HEK293 (cell line): ENCODE measurements around the gene CMPK1.

Source experiments
- CTCF ChIA-PET: fragments of 350-600 bp; formaldehyde crosslinking; extraction: SDS; loops from one replicate; lab custom pipeline; 2021; ENCODE audit warnings: antibody characterized with exemption; lab: Yijun Ruan, JAX
- POLR2A ChIA-PET: fragments of 300-600 bp; formaldehyde crosslinking; extraction: SDS; loops from one replicate; lab custom pipeline; 2020; ENCODE audit warnings: antibody characterized with exemption, inconsistent platforms; lab: Yijun Ruan, JAX
- H3K27ac ChIP-seq: fragments of 200-500 bp; sonication (Bioruptor generic); 2 replicates; pipeline ENCODE4 v1.5.1; 2014; ENCODE audit warnings: low read depth, low read length, control low read depth, inconsistent platforms; ENCODE audit errors: extremely low read depth
- H3K36me3 ChIP-seq, 2 experiments: fragments of 200-500 bp in 1 of 2; sonication (Bioruptor generic) in 1 of 2; 1 replicate in 1 of 2; 2 replicates in 1 of 2; pipeline ENCODE4 v1.5.1; 2014 to 2017; ENCODE audit warnings: inconsistent platforms in 2 of 2, low read length in 2 of 2; ENCODE audit not compliant: control insufficient read depth in 2 of 2, insufficient read depth in 1 of 2
- H3K4me1 ChIP-seq: fragments of 200-500 bp; sonication (Bioruptor generic); 2 replicates; pipeline ENCODE4 v1.5.1; 2014; ENCODE audit warnings: mild to moderate bottlenecking, low read length, inconsistent platforms; ENCODE audit not compliant: control insufficient read depth, insufficient read depth
- H3K4me3 ChIP-seq: 2 replicates; pipeline ENCODE4 v1.5.1; 2011; ENCODE audit warnings: low read depth, mild to moderate bottlenecking, control low read depth, low read length, moderate library complexity
- H3K9me3 ChIP-seq: fragments of 200-500 bp; sonication (Bioruptor generic); 2 replicates; pipeline ENCODE4 v1.5.1; 2014; ENCODE audit warnings: low read depth, low read length, inconsistent platforms; ENCODE audit not compliant: control insufficient read depth, insufficient read depth
- GLI4 ChIP-seq: fragments of 450-650 bp; formaldehyde crosslinking; IDR thresholded peaks from 2 replicates; pipeline ENCODE4 v1.5.1; 2016; ENCODE audit warnings: missing biosample characterization, missing genetic modification characterization
- GLIS1 ChIP-seq: fragments of 450-650 bp; formaldehyde crosslinking; IDR thresholded peaks from 2 replicates; pipeline ENCODE4 v1.5.1; 2016; ENCODE audit warnings: missing biosample characterization, missing genetic modification characterization
- KLF16 ChIP-seq: fragments of 450-650 bp; formaldehyde crosslinking; IDR thresholded peaks from 2 replicates; pipeline ENCODE4 v1.5.1; 2017; ENCODE audit warnings: missing biosample characterization, missing genetic modification characterization
- MYNN ChIP-seq: fragments of 450-650 bp; formaldehyde crosslinking; IDR thresholded peaks from 2 replicates; pipeline ENCODE4 v1.5.1; 2016; ENCODE audit warnings: missing biosample characterization, missing genetic modification characterization, borderline replicate concordance
- REPIN1 ChIP-seq: fragments of 450-650 bp; formaldehyde crosslinking; IDR thresholded peaks from 2 replicates; pipeline ENCODE4 v1.5.1; 2017; ENCODE audit warnings: missing biosample characterization, missing genetic modification characterization, low read depth
- SCRT2 ChIP-seq: fragments of 450-650 bp; formaldehyde crosslinking; IDR thresholded peaks from 2 replicates; pipeline ENCODE4 v1.5.1; 2016; ENCODE audit warnings: missing biosample characterization, missing genetic modification characterization
- TCF7L2 ChIP-seq: IDR thresholded peaks from 2 replicates; pipeline ENCODE4 v1.6.1; 2011; ENCODE audit warnings: low read depth, mild to moderate bottlenecking, inconsistent platforms, low read length, moderate library complexity, borderline replicate concordance
- YY1 ChIP-seq: fragments of 450-650 bp; formaldehyde crosslinking; IDR thresholded peaks from 2 replicates; pipeline ENCODE4 v1.5.1; 2018; ENCODE audit warnings: missing biosample characterization, missing genetic modification characterization
- ZBTB17 ChIP-seq: fragments of 450-650 bp; formaldehyde crosslinking; IDR thresholded peaks from 2 replicates; pipeline ENCODE4 v1.5.1; 2016; ENCODE audit warnings: missing biosample characterization, missing genetic modification characterization
- ZBTB26 ChIP-seq: fragments of 450-650 bp; formaldehyde crosslinking; optimal IDR thresholded peaks from 2 replicates; pipeline ENCODE3; 2016; ENCODE audit warnings: missing biosample characterization, mild to moderate bottlenecking, missing genetic modification characterization
- ZBTB8A ChIP-seq: fragments of 450-650 bp; formaldehyde crosslinking; IDR thresholded peaks from 2 replicates; pipeline ENCODE4 v1.5.1; 2016; ENCODE audit warnings: missing biosample characterization, missing genetic modification characterization
- ZFP41 ChIP-seq: fragments of 450-650 bp; formaldehyde crosslinking; IDR thresholded peaks from 2 replicates; pipeline ENCODE4 v1.5.1; 2016; ENCODE audit warnings: missing biosample characterization, missing genetic modification characterization, borderline replicate concordance
- ZNF10 ChIP-seq: fragments of 450-650 bp; formaldehyde crosslinking; IDR thresholded peaks from 2 replicates; pipeline ENCODE4 v1.5.1; 2017; ENCODE audit warnings: missing biosample characterization, missing genetic modification characterization
- ZNF112 ChIP-seq: fragments of 450-650 bp; formaldehyde crosslinking; IDR thresholded peaks from 2 replicates; pipeline ENCODE4 v1.5.0; 2017; ENCODE audit warnings: missing biosample characterization, missing genetic modification characterization
- ZNF155 ChIP-seq: fragments of 450-650 bp; formaldehyde crosslinking; IDR thresholded peaks from 2 replicates; pipeline ENCODE4 v1.5.1; 2016; ENCODE audit warnings: missing biosample characterization, missing genetic modification characterization
- ZNF202 ChIP-seq: fragments of 450-650 bp; formaldehyde crosslinking; IDR thresholded peaks from 2 replicates; pipeline ENCODE4 v1.5.1; 2016; ENCODE audit warnings: missing biosample characterization, missing genetic modification characterization, borderline replicate concordance
- ZNF214 ChIP-seq: fragments of 450-650 bp; formaldehyde crosslinking; IDR thresholded peaks from 2 replicates; pipeline ENCODE4 v1.5.1; 2017; ENCODE audit warnings: missing biosample characterization, mild to moderate bottlenecking, missing genetic modification characterization, borderline replicate concordance
- ZNF292 ChIP-seq: fragments of 450-650 bp; formaldehyde crosslinking; IDR thresholded peaks from 2 replicates; pipeline ENCODE4 v1.5.1; 2016; ENCODE audit warnings: low read depth, missing biosample characterization, missing genetic modification characterization, borderline replicate concordance
- ZNF324 ChIP-seq: fragments of 450-650 bp; formaldehyde crosslinking; IDR thresholded peaks from 2 replicates; pipeline ENCODE4 v1.5.1; 2016; ENCODE audit warnings: missing biosample characterization, missing genetic modification characterization
- ZNF529 ChIP-seq: fragments of 450-650 bp; formaldehyde crosslinking; IDR thresholded peaks from 2 replicates; pipeline ENCODE4 v1.5.1; 2017; ENCODE audit warnings: missing genetic modification characterization, missing biosample characterization; ENCODE audit not compliant: insufficient replicate concordance
- ZNF560 ChIP-seq: fragments of 450-650 bp; formaldehyde crosslinking; IDR thresholded peaks from 2 replicates; pipeline ENCODE4 v1.5.1; 2017; ENCODE audit warnings: missing biosample characterization, missing genetic modification characterization, borderline replicate concordance
- ZNF660 ChIP-seq: fragments of 450-650 bp; IDR thresholded peaks from 2 replicates; pipeline ENCODE4 v1.5.1; 2018; ENCODE audit warnings: missing biosample characterization, mild to moderate bottlenecking, missing genetic modification characterization
- ZNF670 ChIP-seq: fragments of 450-650 bp; formaldehyde crosslinking; IDR thresholded peaks from 2 replicates; pipeline ENCODE4 v1.5.1; 2016; ENCODE audit warnings: missing biosample characterization, missing genetic modification characterization, low read depth
- ZSCAN23 ChIP-seq: fragments of 450-650 bp; formaldehyde crosslinking; IDR thresholded peaks from 2 replicates; pipeline ENCODE4 v1.5.1; 2016; ENCODE audit warnings: missing biosample characterization, missing genetic modification characterization
- ZSCAN5A ChIP-seq: fragments of 450-650 bp; formaldehyde crosslinking; IDR thresholded peaks from 2 replicates; pipeline ENCODE4 v1.5.1; 2016; ENCODE audit warnings: missing biosample characterization, missing genetic modification characterization
- TF ChIP-seq, protein P1 (sequence below): fragments of 450-650 bp; formaldehyde crosslinking; conservative IDR thresholded peaks from 2 replicates; pipeline ENCODE4 v1.5.1; 2016; ENCODE audit warnings: low read depth, missing biosample characterization, missing genetic modification characterization

Gene CMPK1

DNA sequence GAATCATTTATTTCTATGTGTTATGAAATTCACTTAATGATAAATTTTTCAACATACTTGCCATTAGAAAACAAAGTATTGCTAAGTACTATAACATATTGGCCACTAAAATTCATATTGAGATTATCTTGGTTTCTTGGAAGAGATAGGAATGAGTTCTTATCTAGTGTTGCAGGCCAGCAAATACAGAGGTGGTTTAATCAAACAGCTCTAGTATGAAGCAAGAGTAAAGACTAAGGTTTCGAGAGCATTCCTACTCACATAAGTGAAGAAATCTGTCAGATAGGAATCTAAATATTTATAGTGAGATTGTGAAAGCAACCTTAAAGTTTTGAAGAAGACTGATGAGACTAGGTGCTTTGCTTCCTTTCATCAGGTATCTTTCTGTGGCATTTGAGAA is 44.6 kb downstream of the CMPK1 start (continued):
- no peak for TF ChIP-seq YY1 (tag by site-specific recombination)
- no peak for TF ChIP-seq SCRT2 (tag by site-specific recombination)
- TF ChIP-seq ZNF529 = no peak
- no peak for TF ChIP-seq ZBTB8A (tag by site-specific recombination)
- TF ChIP-seq, all 188 proteins: peak for 0

DNA sequence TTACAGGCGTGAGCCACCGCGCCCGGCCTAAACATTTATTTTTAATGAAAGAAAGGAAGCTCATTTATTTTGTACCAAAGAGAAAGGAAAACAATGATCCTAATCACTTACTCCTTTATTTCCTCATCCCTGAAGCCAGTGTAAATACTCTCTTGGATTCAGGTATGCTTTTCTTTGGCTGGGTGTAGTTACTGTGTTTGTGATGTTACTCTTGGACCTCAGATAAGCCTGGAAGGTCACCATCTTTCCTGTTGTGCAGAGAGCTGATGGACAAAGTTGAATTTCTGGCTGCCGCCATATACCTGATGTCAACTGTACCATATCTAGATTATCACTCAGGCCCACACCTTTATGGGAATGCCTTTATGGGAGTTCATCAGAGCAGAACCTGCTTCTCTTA is 47.1 kb downstream of the CMPK1 start:
- no peak overlapping the region for H3K27ac ChIP-seq
- TF ChIP-seq ZBTB8A (tag by site-specific recombination) = no peak
- no peak for TF ChIP-seq ZNF214
- TF ChIP-seq, protein P1, sequence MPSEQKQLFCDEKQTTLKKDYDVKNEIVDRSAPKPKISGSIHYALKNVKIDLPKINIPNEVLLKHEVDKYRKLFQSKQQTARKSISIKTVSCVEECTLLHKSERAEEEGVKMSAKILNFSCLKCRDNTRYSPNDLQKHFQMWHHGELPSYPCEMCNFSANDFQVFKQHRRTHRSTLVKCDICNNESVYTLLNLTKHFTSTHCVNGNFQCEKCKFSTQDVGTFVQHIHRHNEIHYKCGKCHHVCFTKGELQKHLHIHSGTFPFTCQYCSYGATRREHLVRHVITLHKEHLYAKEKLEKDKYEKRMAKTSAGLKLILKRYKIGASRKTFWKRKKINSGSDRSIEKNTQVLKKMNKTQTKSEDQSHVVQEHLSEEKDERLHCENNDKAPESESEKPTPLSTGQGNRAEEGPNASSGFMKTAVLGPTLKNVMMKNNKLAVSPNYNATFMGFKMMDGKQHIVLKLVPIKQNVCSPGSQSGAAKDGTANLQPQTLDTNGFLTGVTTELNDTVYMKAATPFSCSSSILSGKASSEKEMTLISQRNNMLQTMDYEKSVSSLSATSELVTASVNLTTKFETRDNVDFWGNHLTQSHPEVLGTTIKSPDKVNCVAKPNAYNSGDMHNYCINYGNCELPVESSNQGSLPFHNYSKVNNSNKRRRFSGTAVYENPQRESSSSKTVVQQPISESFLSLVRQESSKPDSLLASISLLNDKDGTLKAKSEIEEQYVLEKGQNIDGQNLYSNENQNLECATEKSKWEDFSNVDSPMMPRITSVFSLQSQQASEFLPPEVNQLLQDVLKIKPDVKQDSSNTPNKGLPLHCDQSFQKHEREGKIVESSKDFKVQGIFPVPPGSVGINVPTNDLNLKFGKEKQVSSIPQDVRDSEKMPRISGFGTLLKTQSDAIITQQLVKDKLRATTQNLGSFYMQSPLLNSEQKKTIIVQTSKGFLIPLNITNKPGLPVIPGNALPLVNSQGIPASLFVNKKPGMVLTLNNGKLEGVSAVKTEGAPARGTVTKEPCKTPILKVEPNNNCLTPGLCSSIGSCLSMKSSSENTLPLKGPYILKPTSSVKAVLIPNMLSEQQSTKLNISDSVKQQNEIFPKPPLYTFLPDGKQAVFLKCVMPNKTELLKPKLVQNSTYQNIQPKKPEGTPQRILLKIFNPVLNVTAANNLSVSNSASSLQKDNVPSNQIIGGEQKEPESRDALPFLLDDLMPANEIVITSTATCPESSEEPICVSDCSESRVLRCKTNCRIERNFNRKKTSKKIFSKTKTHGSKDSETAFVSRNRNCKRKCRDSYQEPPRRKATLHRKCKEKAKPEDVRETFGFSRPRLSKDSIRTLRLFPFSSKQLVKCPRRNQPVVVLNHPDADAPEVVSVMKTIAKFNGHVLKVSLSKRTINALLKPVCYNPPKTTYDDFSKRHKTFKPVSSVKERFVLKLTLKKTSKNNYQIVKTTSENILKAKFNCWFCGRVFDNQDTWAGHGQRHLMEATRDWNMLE (tag by site-specific recombination) = no peak
- TF ChIP-seq ZBTB26 = no peak
- TF ChIP-seq ZNF670 = no peak
- no peak for TF ChIP-seq KLF16
- TF ChIP-seq GLI4 (tag by site-specific recombination) = no peak
- TF ChIP-seq ZNF112 (tag by site-specific recombination) = no peak
- TF ChIP-seq ZNF10 (tag by site-specific recombination) = no peak
- no peak for TF ChIP-seq ZNF292
- TF ChIP-seq, all 188 proteins: peak for 0
- Histone ChIP-seq H3K36me3 (peaks cover 3 to 48% of the 10 kb centered on the region in 2 experiments), H3K4me1 (0 out of 2 replicates have a peak, but pooled peaks cover 5% of the 10 kb centered on the region), H3K4me3 (no peak overlapping the region), H3K9me3 (no peaks in the 10 kb centered on the region)
- CTCF ChIA-PET = interaction anchor here (0.6 to 2.3 kb wide), 7 partner anchors 9 to 330 kb away, joined by 3 to 7 read pairs (median 5); partner anchors contain the start of gene FOXD2
- POLR2A ChIA-PET = interaction anchor here (0.7 kb wide), 1 partner anchor 672 kb away, joined by 3 read pairs; no protein-coding TSS in a partner anchor

- Histone ChIP-seq H3K27ac (no peak overlapping the region), H3K4me1 (0 out of 2 replicates have a peak, but pooled peaks cover 5% of the 10 kb centered on the region), H3K9me3 (no peaks in the 10 kb centered on the region), H3K4me3 (no peak overlapping the region), H3K36me3 (peaks cover 3 to 37% of the 10 kb centered on the region in 2 experiments; a peak in 2 of 3 replicates)
- POLR2A ChIA-PET = no interaction called here
- CTCF ChIA-PET = interaction anchor here (0.7 to 2.3 kb wide), 6 partner anchors 42 to 203 kb away, joined by 3 to 7 read pairs (median 4); partner anchors contain the start of gene FOXD2
- TF ChIP-seq ZBTB17 (tag by site-specific recombination) (no peak), ZNF202 (tag by site-specific recombination) (no peak), ZNF324 (no peak), REPIN1 (tag by site-specific recombination) (no peak), ZNF660 (tag by site-specific recombination) (no peak), ZNF155 (no peak), ZSCAN23 (tag by site-specific recombination) (no peak), MYNN (tag by site-specific recombination) (no peak), ZNF560 (no peak), TCF7L2 (no peak), ZFP41 (tag by site-specific recombination) (no peak), ZSCAN5A (tag by site-specific recombination) (no peak), GLIS1 (tag by site-specific recombination) (no peak), GLI4 (tag by site-specific recombination) (no peak)
Measured at GRCh38 chr1:47382399-47382983, 48.9 kb downstream of the CMPK1 start.
